Left renal pelvis (tissue), 4 donors: Measurements from ENCODE around the gene MACROD2. TPM values are rescaled to one million over a fixed set of nuclear protein-coding genes. Genes with fewer than 3 reads are reported as not detected.

Experiments used
- DNase-seq, 4 donors: peaks; one replicate each; pipeline ENCODE4 v3.0.0-alpha.2; 2013; ENCODE audit warnings: low read depth in 4 of 4, low spot score in 3 of 4
- polyA plus RNA-seq, 4 donors: library from polyadenylated mRNA; unstranded; fragments of 120-200 nt; gene quantifications; one replicate each; pipeline ENCODE4 v1.2.1, GENCODE V29; 2013; ENCODE audit not compliant: insufficient read length in 4 of 4

The MACROD2 gene
- polyA plus RNA-seq, 4 donors, result 7.0 to 17.8 (median 12.7) TPM

DNA sequence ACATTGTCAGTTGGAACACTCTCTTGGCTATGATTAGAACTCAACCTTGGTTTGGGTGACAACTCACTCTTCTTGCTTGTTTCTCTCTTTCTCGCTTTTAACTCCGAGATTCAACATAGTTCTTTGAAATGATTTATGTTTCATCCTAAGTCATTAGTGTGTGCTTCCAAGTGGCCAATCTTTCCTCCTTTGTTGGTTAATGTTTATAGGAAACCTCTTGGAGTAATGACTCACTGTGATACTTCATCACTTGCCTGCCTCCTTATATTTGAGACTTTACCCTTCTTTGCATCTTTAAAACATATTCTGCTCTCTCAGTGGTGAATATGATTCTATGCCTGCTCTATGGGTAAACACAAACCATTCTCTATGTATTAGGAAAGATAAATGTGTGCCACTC is 621.8 kb downstream of the MACROD2 start:
- DNase-seq, result peak in 1 of 4 donors; percentile 6

DNA sequence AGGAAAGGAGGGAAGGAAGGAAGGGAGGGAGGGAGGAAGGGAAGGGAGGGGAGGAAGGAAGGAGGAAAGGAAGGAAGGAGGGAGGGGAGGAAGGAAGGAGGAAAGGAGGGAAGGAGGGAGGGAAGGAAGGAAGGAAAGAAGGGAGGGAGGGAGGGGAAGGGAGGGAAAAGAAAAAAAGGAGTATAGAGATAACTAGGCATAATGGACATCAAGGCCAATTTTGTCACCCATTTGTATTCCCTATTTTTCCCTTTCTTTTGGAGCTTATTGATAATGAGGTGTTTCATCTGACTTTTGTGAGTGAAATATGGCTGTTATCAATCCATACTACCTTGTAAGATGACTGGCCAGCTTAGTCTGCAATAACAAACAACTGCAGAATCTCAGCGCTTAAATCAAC is 624.1 kb downstream of the MACROD2 start:
- DNase-seq, result no peak

DNA sequence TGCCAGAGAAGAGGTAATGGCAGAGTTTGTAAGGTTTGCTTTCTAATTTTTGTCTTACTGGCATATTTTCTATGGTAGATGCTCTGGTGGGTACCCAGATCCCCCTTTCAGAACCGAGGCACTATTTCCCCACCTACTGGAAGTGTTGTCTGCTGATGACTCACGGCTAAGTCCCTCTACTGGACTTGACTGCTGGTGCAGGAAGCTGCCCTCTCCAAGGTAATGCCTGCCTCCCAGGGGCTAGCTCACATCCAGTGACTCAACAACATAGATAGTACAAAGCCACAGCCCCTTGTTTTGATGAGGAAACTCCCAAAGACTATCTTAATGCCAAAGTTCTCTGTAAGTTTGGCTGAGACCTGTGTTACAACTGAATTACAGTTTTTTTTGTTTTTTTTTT is 627.5 kb downstream of the MACROD2 start:
- no peak for DNase-seq

DNA sequence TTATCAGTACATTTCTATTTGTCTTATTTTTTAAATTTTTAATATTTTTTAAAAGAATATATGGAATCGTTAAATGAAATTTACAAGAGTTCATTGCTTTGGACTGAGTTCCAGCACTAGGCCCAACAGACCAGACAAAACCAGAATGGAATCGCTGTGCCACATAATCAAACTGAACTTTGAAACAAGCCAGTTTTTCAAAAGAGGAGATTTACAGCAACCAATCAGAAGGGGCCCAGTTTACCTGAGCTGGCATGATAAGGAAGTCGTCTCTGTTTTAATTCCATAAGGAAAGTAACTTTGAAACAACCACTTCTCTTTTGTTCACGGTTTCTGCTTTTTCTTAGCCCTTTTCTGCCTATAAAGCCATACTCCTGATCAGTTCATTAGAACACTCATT is 635.7 kb downstream of the MACROD2 start:
- no peak for DNase-seq

DNA sequence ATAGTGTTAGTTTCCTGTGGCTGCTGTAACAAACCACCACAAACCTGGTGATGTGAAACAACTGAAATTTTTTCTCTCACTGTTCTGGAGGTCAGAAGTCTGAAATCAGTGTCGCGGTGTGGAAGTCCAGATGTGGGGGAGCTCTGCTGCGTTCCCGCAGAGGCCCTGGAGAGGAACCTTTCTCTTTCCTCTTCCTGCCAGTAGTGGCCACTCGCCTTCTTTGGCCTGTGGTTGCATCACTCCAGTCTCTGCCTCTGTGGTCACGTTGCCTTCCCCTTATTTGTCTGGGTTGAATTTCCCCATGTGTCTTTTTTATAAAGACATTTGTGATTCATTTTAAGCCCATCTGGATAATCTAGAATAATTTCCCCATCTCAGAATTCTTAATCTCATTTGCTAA is 637.6 kb downstream of the MACROD2 start:
- no peak for DNase-seq

DNA sequence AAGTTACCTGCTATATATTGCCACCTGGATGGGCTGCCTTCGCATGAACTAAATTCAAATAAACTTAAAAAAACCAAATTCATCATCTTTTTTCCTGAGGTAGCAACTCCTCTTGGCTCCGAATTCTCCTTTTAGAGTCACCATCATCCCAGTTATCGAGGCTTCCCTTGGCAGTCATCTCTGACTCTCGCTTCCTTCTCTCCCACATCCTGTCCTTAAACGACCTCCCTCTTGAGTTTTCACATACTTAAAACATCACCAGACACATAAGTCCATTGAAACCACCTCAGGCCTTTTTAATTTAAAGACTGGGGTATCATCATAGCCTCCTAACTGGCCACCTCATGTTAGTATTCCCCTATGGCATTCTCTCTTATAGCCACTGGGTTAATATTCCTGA is 638.2 kb downstream of the MACROD2 start:
- DNase-seq, result no peak

DNA sequence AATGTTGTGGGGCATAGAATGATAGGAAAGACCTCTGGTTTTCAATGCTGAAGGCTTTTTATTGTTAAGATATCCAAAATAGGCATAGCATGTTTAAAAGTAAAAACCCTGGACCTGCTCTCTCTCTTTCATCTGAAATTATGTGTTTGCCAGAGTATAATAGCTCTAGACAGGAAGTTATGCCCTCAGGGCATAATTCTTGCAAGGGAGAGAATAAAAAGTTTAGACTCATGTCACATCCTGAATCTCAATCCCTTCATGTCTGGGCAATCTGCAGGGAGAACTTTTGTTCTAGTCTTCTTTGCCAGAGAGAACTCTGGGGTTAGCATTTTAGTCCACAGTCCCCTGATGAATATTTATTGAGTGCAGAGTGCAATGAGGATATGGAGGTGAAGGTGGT is 639.3 kb downstream of the MACROD2 start:
- DNase-seq, result no peak

DNA sequence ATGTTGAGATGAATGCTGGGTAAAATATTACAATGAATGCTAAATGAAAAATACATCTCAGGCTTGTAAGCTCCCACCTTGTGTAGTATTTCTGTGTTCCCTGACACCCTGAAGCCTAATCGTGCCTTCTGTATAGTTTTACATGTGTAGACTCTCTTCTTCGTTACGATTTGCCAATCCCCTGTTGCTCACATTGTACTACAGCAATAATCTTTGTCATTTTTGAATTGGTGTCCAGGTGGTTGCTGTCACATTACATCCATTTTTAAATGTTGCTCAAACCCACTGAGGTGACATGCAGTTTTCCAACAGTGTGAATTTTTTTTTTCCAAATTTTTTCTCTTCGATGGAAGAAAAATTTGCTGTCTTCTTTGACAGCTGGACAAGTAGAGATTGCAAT is 642.1 kb downstream of the MACROD2 start:
- no peak for DNase-seq

DNA sequence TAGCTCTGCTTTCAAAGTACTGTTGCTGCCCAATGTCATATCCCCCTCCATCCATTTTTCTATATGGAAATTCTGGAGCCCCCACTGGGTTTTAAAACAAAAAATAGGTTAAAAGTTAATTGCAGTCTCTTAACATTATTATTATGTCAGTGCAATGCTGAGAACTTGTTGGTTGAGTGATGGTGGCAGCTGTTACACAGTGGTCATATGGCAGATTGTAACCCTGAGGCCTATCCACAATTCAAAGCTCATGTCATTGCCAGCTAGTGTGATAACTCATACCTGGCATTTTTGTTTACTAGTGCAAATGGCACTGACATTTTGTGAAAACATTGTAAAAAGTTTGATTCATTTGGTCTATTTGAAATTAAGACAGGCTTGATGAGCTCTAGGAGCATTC is 647.8 kb downstream of the MACROD2 start:
- no peak for DNase-seq

DNA sequence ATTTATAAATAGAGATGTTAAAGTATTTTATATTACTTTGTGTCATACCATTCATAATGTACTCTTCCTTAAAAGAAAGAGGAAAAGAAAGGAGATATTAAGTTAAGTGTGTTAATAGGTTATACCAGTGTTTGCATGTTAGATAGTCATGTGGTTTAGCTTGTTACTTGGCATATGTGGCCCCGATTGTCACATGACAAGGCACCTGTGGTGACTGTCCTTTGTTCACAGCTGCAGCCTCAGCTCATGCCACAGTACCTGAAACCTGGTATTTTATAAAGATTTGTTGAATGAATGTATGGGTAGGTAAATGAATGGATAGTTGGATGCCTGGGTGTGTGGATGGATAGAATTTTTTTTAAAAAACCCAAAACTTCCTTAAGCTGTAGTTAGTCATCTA is 648.2 kb downstream of the MACROD2 start:
- no peak for DNase-seq

DNA sequence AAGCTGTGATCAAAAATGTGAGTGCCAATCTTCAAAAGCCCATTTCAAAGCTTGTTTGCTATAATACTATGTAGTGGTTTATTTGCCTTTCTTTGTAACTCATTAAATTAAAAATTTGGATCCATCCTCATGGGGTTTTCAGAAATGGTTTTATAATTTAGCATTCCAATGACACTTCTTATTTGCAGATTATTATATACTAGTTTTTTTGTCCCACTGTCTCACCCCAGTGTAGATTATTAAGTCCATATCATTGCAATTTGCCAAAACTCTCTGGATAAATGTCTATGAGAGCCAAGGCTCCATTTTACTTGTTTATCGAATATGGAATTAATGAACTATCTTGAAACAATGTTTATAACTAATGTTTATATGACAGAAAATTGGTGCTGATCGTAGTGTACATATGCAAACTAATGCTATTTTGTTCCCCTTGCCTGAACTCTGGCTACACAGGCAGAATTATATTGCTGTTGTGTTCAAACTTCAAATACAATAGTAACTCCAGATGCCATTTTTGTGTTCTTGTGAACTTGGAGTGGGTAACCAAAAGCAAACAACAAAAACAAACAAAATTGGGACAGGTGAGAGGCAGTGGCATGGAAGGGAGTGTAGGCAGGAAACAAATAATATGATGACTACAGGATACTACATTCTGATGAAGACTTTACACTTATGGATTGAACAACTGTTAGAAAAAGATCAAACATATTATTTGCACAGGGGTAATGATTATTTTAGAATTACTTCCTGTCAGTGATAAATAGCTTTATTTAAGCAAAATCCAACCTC is 649.2 kb downstream of the MACROD2 start:
- DNase-seq, result no peak

DNA sequence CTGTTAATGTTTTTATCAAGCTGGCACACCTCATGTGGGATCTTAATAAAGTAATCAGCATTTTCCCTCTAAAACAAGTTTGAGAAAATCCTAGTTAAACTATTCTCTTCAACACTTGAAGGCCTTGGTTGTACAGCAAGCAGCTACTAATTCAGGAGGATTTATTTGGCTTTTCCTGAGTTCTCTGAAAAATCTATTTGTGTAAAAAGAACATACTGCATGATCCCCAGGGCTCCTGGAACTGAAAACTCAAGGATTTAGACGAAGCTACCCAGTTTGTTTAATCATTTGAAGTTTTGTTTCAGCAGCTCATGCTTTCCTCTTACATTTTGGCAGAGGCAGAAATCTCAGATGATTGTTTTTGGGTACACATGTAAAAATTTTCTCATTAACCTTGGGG is 651.7 kb downstream of the MACROD2 start:
- DNase-seq, result no peak

DNA sequence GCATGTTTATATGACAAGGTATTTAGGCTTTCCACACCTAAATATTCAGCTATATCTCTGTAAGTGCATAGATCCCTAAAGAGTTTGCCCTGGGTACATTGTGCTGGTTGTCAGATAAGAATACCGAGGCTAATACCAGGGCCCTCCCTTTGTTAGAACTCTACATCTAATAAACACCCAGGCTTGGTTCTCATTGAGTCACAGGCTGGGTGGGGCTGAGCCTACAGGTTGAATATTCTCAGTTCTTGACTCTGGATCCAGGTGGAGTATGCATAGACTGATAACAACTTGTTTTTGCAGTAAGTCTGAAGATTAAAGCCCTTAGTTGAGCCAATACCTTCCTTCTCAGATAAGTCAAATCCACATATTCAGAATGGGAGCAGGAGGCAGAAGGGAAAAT is 654.3 kb downstream of the MACROD2 start:
- DNase-seq, result no peak

DNA sequence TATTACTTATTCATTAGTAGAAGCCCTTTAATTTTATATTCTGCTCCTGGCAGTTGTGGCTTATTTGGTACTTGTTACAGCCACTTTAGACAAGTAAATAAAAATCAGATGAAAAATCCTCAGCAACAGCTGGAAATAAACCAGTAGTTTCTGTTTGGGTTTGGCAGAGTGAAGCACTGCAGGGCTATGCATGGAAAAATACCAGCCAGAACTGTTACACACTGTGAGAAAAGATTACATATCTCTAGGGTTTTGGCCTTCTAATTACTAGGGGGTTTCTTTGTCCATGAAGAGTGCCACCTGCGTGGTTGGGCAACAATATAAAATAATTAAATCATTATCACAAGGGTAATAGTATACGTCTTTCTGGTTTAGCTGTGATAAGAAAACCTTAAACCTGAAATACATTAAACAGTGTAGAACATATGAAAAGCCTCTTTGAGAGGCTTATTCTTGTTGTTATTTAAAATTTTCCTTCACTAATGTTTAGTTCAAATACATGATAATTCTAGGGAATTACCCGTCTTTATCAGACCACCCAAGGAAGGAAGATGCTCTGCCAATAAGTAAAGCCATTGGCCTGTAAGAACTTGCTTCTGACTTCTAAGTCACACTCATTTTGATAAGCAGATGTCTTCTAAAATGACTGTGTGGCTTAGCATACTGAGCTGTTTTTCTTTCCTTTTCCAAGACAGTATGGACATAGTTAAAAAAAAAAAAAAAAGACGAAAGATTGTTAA is 662.1 kb downstream of the MACROD2 start:
- no peak for DNase-seq

DNA sequence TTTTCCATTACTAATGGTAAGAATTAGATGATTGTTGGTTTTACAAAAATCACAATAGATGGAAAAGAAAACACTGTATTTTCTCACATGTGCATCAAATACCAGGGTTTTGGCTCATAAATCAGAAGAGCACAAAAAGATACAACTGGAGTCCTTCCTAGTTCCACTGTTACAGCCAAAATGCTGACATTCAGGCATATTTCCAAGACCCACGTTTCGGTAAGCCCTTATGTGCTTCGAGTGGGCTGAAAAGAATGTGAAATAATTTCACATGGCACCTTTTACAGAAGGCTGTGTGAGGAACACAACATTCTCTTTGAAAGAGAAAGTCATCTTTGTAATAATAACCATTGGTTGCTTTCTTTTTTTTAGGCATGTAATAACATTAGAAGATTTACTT is 668.8 kb downstream of the MACROD2 start:
- no peak for DNase-seq

DNA sequence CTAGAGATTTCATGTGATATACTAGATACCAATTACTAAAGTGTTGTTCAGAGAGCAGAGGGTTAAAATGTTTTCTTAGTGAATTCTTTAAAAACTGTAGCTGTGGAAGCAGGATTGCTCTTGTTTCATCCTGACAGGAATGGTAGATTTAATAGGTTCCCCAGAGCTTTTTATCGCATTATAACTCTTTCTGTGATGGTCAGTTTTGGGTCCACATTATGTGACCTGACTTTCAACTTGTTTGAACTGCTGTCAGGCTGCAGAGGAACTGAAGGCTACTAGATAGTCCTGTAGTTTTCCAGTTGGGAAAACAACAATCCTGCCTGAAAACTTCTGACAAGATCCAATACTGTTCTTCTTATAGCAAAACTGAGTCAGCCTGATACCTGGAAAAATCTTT is 671.4 kb downstream of the MACROD2 start:
- DNase-seq, result peak in 1 of 4 donors; percentile 16

DNA sequence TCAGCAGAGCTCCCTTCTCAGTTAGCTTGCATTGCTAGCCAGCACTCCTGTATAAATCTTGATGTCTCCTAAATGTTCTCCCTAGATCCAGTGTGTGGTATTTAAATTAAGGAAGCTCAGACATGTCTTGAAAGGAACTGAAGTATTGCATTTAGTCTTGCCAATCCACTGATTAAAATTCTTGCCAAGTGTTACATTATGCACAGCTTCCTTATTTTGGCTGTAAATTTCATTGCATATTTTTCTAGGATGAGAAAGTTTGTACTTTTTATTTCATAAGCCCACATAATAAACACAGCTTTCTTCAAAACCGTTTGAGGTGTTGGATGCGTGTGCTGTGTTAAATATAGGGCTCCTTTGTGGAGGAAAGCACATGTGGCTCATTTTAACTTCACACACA is 671.9 kb downstream of the MACROD2 start:
- DNase-seq, result peak in 1 of 4 donors; percentile 8

DNA sequence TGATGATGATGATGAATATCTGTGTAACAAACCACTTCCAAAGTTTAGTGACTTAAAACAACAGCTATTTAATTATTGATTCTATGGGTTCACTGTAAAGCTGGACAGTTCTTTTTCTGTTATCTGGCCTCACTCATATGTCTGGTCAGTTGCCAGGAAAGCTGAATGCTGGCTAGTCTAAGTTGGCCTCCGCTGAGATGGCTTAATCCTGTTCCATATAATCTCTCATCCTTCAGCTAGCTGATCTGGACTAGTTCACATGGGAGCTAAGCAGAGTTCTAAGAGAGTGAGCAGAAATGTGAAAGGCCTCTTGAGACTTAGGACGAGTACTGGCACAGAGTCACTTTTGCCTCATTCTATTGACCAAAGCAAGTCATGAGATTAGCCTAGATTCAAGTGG is 676.8 kb downstream of the MACROD2 start:
- no peak for DNase-seq

DNA sequence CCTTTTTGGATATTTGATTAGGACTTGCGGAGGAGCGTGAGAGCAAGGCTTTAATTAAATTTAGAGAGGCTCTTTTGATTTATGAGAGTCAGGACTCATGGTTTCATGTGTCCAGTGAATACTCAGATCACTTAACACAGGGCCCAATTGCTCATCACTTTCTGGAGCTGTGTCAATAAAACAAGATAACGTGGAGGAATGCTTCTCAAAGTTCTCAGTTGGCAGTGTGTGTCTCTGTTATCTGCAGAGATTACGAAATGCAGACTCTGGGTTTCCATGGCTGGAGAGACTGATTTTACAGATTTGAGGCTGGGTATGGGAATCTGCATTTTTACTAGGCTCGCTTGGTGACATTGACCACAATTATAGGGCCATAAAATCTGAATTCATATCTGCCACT is 677.8 kb downstream of the MACROD2 start:
- DNase-seq, result peak in 1 of 4 donors; percentile 20

DNA sequence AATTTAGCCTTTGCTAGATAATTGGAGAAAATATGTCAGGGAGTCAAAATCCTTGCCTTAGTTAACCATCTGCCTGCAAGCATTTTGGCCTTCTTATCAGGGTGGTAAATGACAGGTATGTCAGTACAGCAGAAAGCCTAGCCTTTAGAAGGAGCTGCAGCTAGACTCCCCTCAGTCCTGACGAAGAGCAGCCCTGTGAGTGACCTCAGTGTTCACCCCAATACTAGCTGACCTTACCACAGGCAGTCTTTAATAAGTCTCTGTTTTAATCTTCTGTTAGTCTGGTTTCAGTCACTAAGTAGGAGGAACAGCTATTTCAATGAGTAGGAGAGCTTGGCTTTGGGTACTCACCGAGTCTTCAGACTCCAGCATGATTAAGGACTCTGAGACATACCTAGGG is 682.1 kb downstream of the MACROD2 start:
- no peak for DNase-seq

DNA sequence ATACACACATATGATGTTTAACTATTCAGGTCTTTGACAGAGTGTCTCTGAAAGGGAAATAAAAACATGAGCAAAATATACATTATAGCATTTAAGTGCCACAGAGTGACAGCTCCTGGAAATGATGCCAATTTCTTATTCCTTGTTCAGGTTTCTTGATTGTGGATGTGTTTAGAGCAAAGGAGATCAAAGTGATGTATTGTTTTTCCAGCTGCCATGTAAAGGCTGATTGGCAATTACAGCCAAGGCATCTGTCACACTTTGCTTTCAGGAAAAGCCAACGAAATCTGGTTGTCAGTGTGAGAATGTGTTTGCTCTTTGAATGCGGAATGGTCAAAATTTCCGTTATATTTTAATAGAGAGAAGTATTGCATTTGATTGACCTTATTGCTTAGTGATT is 689.9 kb downstream of the MACROD2 start:
- DNase-seq, result no peak

DNA sequence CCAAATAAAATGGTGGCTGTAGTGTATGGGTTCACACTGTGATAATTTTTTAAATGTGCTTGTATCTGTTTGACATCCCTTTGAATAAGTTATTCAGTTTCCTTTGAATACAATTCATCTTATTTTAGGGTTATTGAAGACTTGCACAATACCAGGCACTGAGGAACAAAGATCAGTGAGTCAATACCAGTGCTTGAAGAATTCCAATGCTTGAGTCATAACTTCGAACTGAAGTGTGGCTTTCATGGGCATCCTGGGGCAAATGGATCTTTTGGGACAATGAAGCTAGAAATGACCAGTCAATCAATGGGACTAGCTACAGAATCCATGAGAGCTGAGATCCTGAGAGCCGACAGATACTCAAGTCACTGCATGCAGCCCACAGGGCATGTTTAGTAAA is 692.0 kb downstream of the MACROD2 start:
- no peak for DNase-seq
